NCI-H2196 (cell line): ENCODE measurements around the gene CAPS.
A peak's percentile ranks its signal among the peaks of the same experiment; 100 is the strongest.
"Not testable (repeated sequence)": the region's sequence is repeated elsewhere in the genome, so short reads cannot be mapped to it uniquely, and the experiment has no call there.

Source experiments
- DNase-seq: peaks from one replicate; lab custom pipeline; 2025; ENCODE audit not compliant: unreplicated experiment; lab: John Stamatoyannopoulos, UW

Gene CAPS

GRCh38 chr19:5953680-5954213 is 39.7 kb downstream of the CAPS start:
- DNase-seq = no peak

GRCh38 chr19:5954293-5954692 is 40.2 kb downstream of the CAPS start:
- DNase-seq = peak; percentile 39

DNA sequence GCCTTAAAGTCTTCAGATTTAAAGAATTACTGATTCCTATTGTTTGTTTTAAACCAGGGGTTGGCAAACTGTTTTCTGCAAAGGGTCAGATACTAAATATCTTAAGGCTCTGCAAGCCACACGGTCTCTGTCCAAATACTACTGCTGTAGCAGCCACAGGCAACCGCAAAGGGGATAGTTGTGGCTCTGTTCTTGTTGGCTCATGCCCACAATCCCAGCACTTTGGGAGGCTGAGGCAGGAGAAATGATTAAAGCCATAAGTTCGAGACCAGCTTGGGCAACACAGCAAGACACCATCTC is 41.5 kb downstream of the CAPS start:
- DNase-seq = no peak

DNA sequence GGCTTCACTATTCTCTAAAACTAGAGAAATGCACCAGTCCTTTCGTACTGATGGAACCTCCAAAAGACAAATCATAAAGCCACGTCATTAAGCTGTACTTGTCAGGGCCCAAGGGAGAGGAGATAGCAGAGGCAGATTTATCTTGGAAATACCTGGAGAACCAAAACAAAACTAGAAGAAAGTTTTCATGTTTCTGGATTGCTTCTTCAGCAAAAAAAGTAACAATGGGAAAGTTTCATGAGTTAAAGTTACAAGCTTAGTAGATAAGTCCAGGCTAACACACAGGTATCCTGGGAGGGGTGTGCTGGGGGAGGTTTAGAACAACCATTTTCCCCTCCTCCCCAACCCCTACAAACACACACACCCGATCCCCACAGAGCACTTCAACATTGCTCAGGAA is 42.3 kb downstream of the CAPS start:
- DNase-seq = no peak

DNA sequence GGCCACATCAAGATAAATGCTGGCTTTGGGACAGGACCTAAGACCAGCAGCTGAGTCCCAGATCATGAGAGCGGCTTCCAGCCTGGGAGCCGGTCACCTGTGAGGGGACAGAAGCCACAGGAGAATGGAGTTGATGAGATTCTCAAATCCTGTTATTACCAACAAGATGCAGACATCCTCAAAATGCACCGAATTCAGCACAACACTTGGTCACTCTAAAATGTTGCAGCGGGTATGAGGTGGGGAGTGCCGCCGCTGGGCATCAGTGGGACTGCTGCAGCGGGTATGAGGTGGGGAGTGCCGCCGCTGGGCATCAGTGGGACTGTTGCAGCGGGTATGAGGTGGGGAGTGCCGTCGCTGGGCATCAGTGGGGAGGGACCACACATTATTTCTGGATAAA is 42.7 kb downstream of the CAPS start:
- no peak for DNase-seq

GRCh38 chr19:5957170-5957569 is 43.1 kb downstream of the CAPS start:
- DNase-seq = no peak

- no peak for DNase-seq
These were observed 44.2 kb downstream of the CAPS start for GRCh38 chr19:5958074-5958850.

GRCh38 chr19:5958851-5959122 is 44.7 kb downstream of the CAPS start:
- no peak for DNase-seq

- DNase-seq = no peak
These were observed 45.4 kb downstream of the CAPS start for GRCh38 chr19:5959260-5960004.

GRCh38 chr19:5960005-5961001 is 46.2 kb downstream of the CAPS start:
- peak; percentile 83 for DNase-seq

- DNase-seq = not testable (repeated sequence)
These were observed 47.6 kb downstream of the CAPS start for GRCh38 chr19:5961641-5961968.

DNA sequence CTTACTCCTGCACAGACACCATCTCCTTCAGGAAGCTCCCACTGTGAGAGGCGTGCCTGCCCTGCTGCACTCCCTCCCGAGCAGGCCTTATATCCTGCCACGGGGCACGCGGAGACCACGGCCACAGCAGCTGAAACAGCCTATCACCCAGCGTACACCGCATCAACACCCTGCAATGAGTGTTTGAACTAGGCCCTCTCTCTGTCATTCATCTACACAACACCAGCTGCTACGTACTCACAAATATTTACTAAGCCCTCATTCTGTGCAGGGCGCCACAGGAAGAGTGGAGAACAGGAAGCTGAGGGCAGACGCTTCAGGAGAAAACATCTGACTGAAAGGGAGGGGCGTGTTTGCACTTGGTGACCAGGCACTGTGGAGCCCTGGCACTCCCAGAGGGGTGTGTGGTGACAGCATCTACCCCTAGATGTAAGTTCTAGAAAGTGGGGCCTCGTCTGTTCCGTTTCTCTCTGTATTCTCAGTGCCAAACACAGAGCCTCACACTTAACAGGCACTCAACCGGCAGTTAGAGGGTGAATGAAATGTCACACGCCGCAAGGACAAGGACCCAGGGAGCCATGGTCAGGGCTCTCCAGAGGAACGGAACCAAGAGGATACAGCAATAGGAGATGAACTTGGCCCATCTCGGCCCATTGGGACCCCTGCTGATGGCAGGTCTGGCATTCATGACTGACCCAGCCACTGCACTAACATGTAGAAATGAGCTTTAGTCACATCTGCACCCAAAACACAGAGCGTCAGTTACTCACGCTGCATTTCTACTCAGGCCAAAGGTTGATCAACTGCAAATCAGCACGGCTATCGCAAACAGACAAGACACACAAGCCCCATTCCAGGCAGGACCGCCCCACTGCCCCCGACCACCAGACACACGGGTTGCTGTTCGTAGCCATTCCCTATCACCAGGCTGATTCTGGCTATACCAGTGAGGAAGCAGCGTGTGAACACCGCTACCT is 48.2 kb downstream of the CAPS start:
- DNase-seq = peak; percentile 92

DNA sequence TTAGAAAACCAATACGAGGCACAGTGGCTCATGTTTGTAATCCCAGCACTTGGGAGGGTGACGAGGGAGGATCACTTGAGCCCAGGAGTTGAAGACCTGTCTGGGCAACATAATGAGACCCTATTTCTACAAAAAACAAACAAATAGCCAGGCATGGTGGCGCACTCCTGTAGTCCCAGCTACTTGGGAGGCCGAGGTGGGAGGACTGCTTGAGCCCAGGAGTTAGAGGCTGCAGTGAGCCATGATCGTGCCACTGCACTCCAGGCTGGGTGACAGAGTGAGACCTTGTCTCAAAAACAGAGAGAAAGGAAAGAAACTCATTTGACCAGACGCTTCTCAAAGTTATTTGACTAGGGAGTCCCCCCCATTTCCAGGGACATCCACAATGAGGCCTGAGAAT is 49.2 kb downstream of the CAPS start:
- not testable (repeated sequence) for DNase-seq

DNA sequence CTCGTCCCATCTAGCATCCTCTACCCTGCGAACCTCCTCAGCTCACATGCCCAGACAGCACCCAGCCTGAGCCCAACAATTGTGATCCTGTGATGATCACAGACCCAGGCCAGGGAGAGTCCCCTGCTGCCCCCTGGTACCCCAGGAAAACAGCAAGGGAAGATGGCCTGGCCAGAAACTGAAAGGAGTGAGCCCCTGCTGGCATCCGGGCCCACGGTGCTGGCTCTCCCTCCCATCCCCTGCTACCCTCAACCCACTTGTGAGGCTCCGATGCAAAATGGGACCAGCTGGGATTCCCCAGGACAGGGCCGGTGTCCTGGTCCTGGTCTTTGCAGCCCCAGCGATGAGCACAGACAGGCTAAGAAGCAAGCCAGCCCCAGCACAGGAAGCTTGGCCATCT is 49.8 kb downstream of the CAPS start:
- DNase-seq = no peak

- DNase-seq = no peak
These were observed 50.9 kb downstream of the CAPS start for GRCh38 chr19:5964816-5965565.
